ENCODE results near the gene DCDC2B.

Gene DCDC2B

GRCh38 chr1:32199717-32200072 lies 9.2 kb upstream of the DCDC2B start:
- DNase-seq (ENCODE audit: low spot score), result peak; percentile 40
- in situ Hi-C loops (cut with MboI; ENCODE audit: low sequenced_read_pairs, unreplicated experiment), result no loop called here
- TF ChIP-seq CTCF (IDR thresholded peaks at IDR 0.05; ENCODE audit: borderline replicate concordance, control extremely low read depth, extremely low read depth, insufficient read depth, missing control alignments), result no peak

GRCh38 chr1:32200226-32201010 lies 8.5 kb upstream of the DCDC2B start, which contains the start of gene CCDC28B:
Gene CCDC28B, plus strand, starts transcription at chr1:32200595. Its CDS starts 1,341 bp downstream, at chr1:32201936.
- DNase-seq (ENCODE audit: low spot score), result peak; percentile 82
- in situ Hi-C loops (cut with MboI; ENCODE audit: low sequenced_read_pairs, unreplicated experiment), result no loop called here
- no peak for TF ChIP-seq CTCF (IDR thresholded peaks at IDR 0.05; ENCODE audit: borderline replicate concordance, control extremely low read depth, extremely low read depth, insufficient read depth, missing control alignments)

DNA sequence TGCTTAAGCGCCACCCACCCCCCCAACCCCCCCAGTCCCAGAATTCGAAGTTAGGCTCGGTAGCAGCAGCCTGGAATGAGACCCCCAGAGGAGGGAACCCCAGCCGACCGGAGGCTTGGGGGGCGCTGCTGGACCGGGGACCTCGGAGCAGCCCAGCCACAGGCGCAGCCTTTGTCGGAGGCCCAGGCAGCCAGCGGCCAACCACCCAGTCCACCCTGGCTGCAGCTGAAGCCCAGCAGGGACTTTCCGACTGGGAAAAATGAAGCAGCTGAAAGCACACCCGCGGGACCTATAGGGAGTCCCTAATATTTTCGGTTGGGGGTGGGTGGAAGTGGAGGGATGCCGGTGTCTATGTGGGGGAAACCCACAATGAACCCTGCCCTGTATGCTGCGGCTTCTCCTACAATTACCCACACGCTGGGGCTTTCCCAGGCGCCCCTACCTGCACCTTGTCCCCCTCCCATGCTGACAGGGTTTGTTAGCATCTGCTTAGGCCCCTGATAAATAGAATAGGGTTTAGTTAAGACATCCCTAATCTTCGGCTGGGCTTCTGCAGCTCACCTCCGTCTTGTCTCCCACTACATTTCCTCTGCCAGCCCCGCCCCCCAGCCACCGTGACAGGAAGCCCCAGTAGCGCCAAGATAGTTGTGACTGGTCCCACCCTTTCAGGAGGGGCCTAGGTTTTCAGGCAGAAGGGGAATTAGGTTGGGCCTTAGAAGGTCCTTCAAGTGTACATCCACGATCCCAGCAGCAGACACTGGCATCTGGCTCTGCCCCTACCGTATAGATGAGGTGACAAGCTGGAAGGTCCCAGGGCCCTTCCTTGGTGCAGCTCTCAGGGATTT lies 7.7 kb upstream of the DCDC2B start:
- in situ Hi-C loops (cut with MboI; ENCODE audit: low sequenced_read_pairs, unreplicated experiment), result no loop called here
- TF ChIP-seq CTCF (IDR thresholded peaks at IDR 0.05; ENCODE audit: borderline replicate concordance, control extremely low read depth, extremely low read depth, insufficient read depth, missing control alignments), result no peak
- peak; percentile 86 for DNase-seq (ENCODE audit: low spot score)

GRCh38 chr1:32204943-32205361 lies 3.9 kb upstream of the DCDC2B start:
- DNase-seq (ENCODE audit: low spot score), result no peak
- TF ChIP-seq CTCF (IDR thresholded peaks at IDR 0.05; ENCODE audit: borderline replicate concordance, control extremely low read depth, extremely low read depth, insufficient read depth, missing control alignments), result no peak
- in situ Hi-C loops (cut with MboI; ENCODE audit: low sequenced_read_pairs, unreplicated experiment), result no loop called here

- in situ Hi-C loops (cut with MboI; ENCODE audit: low sequenced_read_pairs, unreplicated experiment), result no loop called here
- peak; percentile 96 for DNase-seq (ENCODE audit: low spot score)
These were observed 3.2 kb upstream of the DCDC2B start, which contains the start of gene IQCC for GRCh38 chr1:32205401-32206370. Gene IQCC, plus strand, starts transcription at chr1:32205671. Its CDS starts 11 bp downstream, at chr1:32205682.

More at GRCh38 chr1:32205401-32206370, 3.2 kb upstream of the DCDC2B start, which contains the start of gene IQCC:
- TF ChIP-seq CTCF (IDR thresholded peaks at IDR 0.05; ENCODE audit: borderline replicate concordance, control extremely low read depth, extremely low read depth, insufficient read depth, missing control alignments), result no peak
